ENCODE results near the gene CYSRT1. TPM values are rescaled to one million over a fixed set of nuclear protein-coding genes. Genes with fewer than 3 reads are reported as not detected.

CYSRT1 gene
- total and polyA plus RNA-seq, 10 donors, result 0.36 to 0.94 (median 0.64) TPM; not detected in 5

- Histone ChIP-seq H3K4me1 (peaks cover 9 to 45% (median 31%) of the 10 kb centered on the region in 6 donors), H3K27ac (no peak overlapping the region), H3K36me3 (peaks cover 0 to 17% (median 10%) of the 10 kb centered on the region in 6 donors), H3K9me3 (no peaks in the 10 kb centered on the region), H3K4me3 (no peak overlapping the region), H3K27me3 (replicated peaks in 1 of 7) (no peaks in the 10 kb centered on the region)
- no peak for TF ChIP-seq POLR2A (IDR thresholded peaks at IDR 0.05)
- no peak for TF ChIP-seq POLR2AphosphoS5 (IDR thresholded peaks at IDR 0.05)
- no peak for TF ChIP-seq CTCF (IDR thresholded peaks at IDR 0.05 in 8 of 11, conservative IDR thresholded peaks at IDR 0.05 in 3 of 11)
- WGBS, 5 donors, result 81 to 92% (median 89%) methylated on average over 27 to 35 of the region's 35 CpGs
- no peak for DNase-seq
- intact Hi-C loops (cut with DNase I; ENCODE audit: low total_unique reads), result no loop called here
Observed at GRCh38 chr9:137252555-137253506, 27.9 kb downstream of the CYSRT1 start.

- DNase-seq, result no peak
- 72 to 82% (median 80%) methylated on average over 13 to 21 of the region's 21 CpGs for WGBS, 5 donors
- intact Hi-C loops (cut with DNase I; ENCODE audit: low total_unique reads), result no loop called here
- H3K9me3 ChIP-seq, result no peaks in the 10 kb centered on the region
- TF ChIP-seq POLR2AphosphoS5 (IDR thresholded peaks at IDR 0.05) (no peak), CTCF (IDR thresholded peaks at IDR 0.05 in 8 of 11, conservative IDR thresholded peaks at IDR 0.05 in 3 of 11) (no peak)
- H3K27ac ChIP-seq, result peak overlapping the region in 6 of 8 donors; percentile 48 to 92 (median 89)
- H3K4me1 ChIP-seq, result peaks cover 9 to 52% (median 31%) of the 10 kb centered on the region in 6 donors
- H3K4me3 ChIP-seq, result peak overlapping the region; percentile 90 to 100 (median 100)
- peaks cover 0 to 29% (median 17%) of the 10 kb centered on the region in 6 donors for H3K36me3 ChIP-seq
- H3K27me3 ChIP-seq (replicated peaks in 1 of 7), result no peaks in the 10 kb centered on the region
Observed at GRCh38 chr9:137253717-137254623, 29.0 kb downstream of the CYSRT1 start.

GRCh38 chr9:137254624-137255447, 29.9 kb downstream of the CYSRT1 start, which contains the start of gene NELFB:
Gene NELFB (plus strand): TSS chr9:137255327.
- Histone ChIP-seq H3K4me3 (peak within 1 kb of the TSS; percentile 90 to 100 (median 100)), H3K27ac (peak within 1 kb of the TSS in 7 of 8 donors; percentile 61 to 92 (median 88)), H3K4me1 (peaks cover 9 to 56% (median 31%) of the 10 kb centered on the region in 6 donors), H3K36me3 (peaks cover 0 to 35% (median 22%) of the 10 kb centered on the region in 6 donors), H3K9me3 (no peaks in the 10 kb centered on the region), H3K27me3 (replicated peaks in 1 of 7) (no peaks in the 10 kb centered on the region)
- WGBS, 5 donors, result 3 to 8% (median 3%) methylated on average over 35 to 105 of the region's 105 CpGs
- intact Hi-C loops (cut with DNase I; ENCODE audit: low total_unique reads), result no loop called here
- TF ChIP-seq POLR2A (IDR thresholded peaks at IDR 0.05) (peak in 1 of 3 donors; percentile 59), CTCF (IDR thresholded peaks at IDR 0.05 in 8 of 11, conservative IDR thresholded peaks at IDR 0.05 in 3 of 11) (peak in 3 of 11 experiments; percentile 29 to 42 (median 30)), POLR2AphosphoS5 (IDR thresholded peaks at IDR 0.05) (peak; percentile 87 to 89 (median 88))
- DNase-seq, result peak; percentile 99

Data from spleen (tissue), 11 donors.